Prostate gland (tissue), 2 donors: ENCODE measurements around the gene DHRS1.

Experiments used
- POLR2A ChIP-seq: fragments of 450-650 bp; IDR thresholded peaks from one replicate; pipeline ENCODE4 v1.6.1; 2016; ENCODE audit warnings: antibody characterized with exemption, mild to moderate bottlenecking
- TF ChIP-seq, protein P1 (sequence below), 4 experiments: fragments of 200-600 bp in 2 of 4; fragments of 450-650 bp in 2 of 4; sonication (generic) in 2 of 4; IDR thresholded peaks; 1 replicate in 3 of 4; 2 replicates in 1 of 4; pipeline ENCODE4 v1.5.1; 2016 to 2019; ENCODE audit warnings: antibody characterized with exemption in 4 of 4, mild to moderate bottlenecking in 2 of 4, moderate library complexity in 2 of 4

DNA sequence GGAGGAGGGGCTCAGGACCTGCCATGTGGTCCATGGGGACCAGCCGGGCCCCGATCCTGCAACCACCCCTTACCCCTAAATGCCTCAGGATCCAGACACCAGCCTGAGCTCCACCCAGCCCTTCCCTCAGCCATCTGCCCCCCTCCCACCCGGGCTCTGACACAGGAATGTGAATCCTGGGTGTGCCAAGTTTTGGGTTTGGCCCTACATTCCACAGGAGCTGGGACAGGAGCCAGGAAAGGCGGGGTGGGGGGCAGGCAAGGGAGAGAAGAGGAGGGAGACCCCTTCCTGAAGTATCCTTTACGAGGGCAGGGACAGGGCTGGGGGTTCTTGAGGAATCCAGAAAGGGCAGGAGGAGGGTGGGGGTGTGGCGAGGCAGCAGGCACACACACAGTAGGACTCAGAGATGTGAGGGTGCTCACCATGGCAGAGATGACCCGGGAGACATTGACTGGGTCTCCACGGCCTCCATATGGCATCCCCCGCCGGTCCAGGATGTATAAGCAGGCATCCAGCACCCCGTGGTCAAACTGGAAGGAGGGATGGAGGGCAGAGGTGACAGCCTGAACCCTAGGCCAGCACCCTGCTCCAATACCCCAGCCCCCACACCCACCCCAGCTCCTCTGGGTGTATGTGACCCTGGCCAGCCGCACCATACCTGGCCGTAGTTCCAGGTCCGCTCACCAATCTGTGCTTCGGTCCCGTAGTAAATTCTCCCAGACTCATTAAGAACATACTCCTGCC, 40.1 kb downstream of the DHRS1 start:
- TF ChIP-seq, protein P1, sequence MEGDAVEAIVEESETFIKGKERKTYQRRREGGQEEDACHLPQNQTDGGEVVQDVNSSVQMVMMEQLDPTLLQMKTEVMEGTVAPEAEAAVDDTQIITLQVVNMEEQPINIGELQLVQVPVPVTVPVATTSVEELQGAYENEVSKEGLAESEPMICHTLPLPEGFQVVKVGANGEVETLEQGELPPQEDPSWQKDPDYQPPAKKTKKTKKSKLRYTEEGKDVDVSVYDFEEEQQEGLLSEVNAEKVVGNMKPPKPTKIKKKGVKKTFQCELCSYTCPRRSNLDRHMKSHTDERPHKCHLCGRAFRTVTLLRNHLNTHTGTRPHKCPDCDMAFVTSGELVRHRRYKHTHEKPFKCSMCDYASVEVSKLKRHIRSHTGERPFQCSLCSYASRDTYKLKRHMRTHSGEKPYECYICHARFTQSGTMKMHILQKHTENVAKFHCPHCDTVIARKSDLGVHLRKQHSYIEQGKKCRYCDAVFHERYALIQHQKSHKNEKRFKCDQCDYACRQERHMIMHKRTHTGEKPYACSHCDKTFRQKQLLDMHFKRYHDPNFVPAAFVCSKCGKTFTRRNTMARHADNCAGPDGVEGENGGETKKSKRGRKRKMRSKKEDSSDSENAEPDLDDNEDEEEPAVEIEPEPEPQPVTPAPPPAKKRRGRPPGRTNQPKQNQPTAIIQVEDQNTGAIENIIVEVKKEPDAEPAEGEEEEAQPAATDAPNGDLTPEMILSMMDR (IDR thresholded peaks at IDR 0.05) = no peak
- TF ChIP-seq POLR2A = no peak
